Umbilical cord (tissue), 2 donors: ENCODE results near the gene RAG2. TPM values are rescaled to one million over a fixed set of nuclear protein-coding genes. Genes with fewer than 3 reads are reported as not detected.
A peak's percentile ranks its signal among the peaks of the same experiment; 100 is the strongest.
"Not testable (repeated sequence)": the region's sequence is repeated elsewhere in the genome, so short reads cannot be mapped to it uniquely, and the experiment has no call there.

Experiments used
- DNase-seq: peaks from one replicate; pipeline ENCODE4 v3.0.0-alpha.2; 2015; ENCODE audit warnings: low spot score
- total RNA-seq: library from RNA; depleted of rRNA; stranded (reverse); fragments of >200 nt; gene quantifications from one replicate; pipeline ENCODE4 v1.2.3, GENCODE V29; 2014; ENCODE audit warnings: low replicate concordance; ENCODE audit not compliant: insufficient read depth

Gene RAG2
- total RNA-seq, 1 donor from 2014 or later, result 0.72 TPM

GRCh38 chr11:36600180-36600579 lies 2.1 kb upstream of the RAG2 start:
- DNase-seq, result no peak

- DNase-seq, result no peak
Measured at GRCh38 chr11:36596880-36597279, 1.2 kb downstream of the RAG2 start.

- DNase-seq, result peak; percentile 98
Measured at GRCh38 chr11:36594316-36594989, 3.6 kb downstream of the RAG2 start, which contains the start of gene IFTAP. IFTAP (plus strand) TSS chr11:36594502; CDS start chr11:36610104, 15,602 bp downstream.

- no peak for DNase-seq
Measured at GRCh38 chr11:36591433-36591832, 6.6 kb downstream of the RAG2 start.

- no peak for DNase-seq
Measured at GRCh38 chr11:36590513-36590912, 7.5 kb downstream of the RAG2 start.

GRCh38 chr11:36588099-36588498 lies 9.9 kb downstream of the RAG2 start:
- no peak for DNase-seq

- DNase-seq, result no peak
Measured at GRCh38 chr11:36586543-36586942, 11.5 kb downstream of the RAG2 start.

- no peak for DNase-seq
Measured at GRCh38 chr11:36583667-36584066, 14.4 kb downstream of the RAG2 start.

GRCh38 chr11:36581536-36581935 lies 16.5 kb downstream of the RAG2 start:
- DNase-seq, result no peak

- peak; percentile 24 for DNase-seq
Measured at GRCh38 chr11:36578458-36578857, 19.6 kb downstream of the RAG2 start.

- DNase-seq, result peak; percentile 79
Measured at GRCh38 chr11:36577859-36578258, 20.2 kb downstream of the RAG2 start.

GRCh38 chr11:36577373-36577772 lies 20.7 kb downstream of the RAG2 start:
- peak; percentile 10 for DNase-seq

GRCh38 chr11:36574486-36574885 lies 23.6 kb downstream of the RAG2 start:
- no peak for DNase-seq

- DNase-seq, result no peak
Measured at GRCh38 chr11:36569095-36569494, 28.9 kb downstream of the RAG2 start.

- no peak for DNase-seq
Measured at GRCh38 chr11:36567694-36568093, 30.3 kb downstream of the RAG2 start, which contains the start of gene RAG1. RAG1 (plus strand) TSS chr11:36568007; CDS start chr11:36573305, 5,298 bp downstream.

GRCh38 chr11:36566407-36567053 lies 31.5 kb downstream of the RAG2 start:
- no peak for DNase-seq

- no peak for DNase-seq
Measured at GRCh38 chr11:36565031-36565610, 32.9 kb downstream of the RAG2 start.

- peak; percentile 86 for DNase-seq
Measured at GRCh38 chr11:36564376-36565030, 33.5 kb downstream of the RAG2 start.

- no peak for DNase-seq
Measured at GRCh38 chr11:36558571-36559413, 39.2 kb downstream of the RAG2 start.

- DNase-seq, result no peak
Measured at GRCh38 chr11:36557991-36558390, 40.0 kb downstream of the RAG2 start.

GRCh38 chr11:36557390-36557789 lies 40.6 kb downstream of the RAG2 start:
- DNase-seq, result not testable (repeated sequence)
